Measurements from ENCODE around the gene TUBA1C. TPM values are rescaled to one million over a fixed set of nuclear protein-coding genes. Genes with fewer than 3 reads are reported as not detected.
A peak's percentile ranks its signal among the peaks of the same experiment; 100 is the strongest.

The TUBA1C gene
- total RNA-seq, 1 donor from 2014 or later, result 123 TPM

DNA sequence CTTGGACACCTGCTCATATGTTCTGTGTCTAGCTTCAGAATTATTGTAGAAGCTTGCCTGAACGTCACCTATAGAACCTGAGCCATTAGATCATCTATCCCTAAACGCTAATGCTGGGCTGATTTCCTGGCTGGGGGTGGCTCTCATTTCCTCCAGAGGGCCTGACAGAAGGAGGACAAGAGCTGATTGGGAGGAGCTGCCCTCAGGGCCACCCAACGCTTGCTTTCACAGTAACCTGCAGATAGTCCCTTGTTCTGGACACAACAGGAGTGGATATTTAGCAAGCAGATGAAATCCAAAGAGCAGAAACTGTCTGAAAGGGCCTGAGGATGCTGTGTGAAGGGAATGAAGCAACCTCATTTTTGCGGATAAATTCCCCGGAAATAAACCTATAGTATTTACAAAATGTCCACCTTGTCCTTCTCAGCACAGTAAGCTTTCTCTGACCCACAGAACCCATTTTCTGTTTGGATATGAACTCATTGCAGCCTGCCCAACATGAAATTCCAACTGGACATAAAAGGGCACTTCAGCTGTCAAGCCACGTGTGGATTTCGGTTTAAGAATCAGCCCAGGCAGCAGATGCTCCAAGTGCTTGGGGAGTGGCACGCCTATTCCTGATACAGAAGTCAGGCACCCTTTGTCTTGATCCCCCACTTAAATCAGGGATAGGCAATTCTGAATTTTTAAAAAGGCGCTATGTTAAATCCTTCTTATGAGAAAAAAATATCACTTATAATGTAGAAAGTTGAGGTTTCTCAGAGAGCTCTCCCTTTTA lies 32.8 kb upstream of the TUBA1C start:
- Mint-ChIP-seq H3K27me3 (ENCODE audit: low read depth) (no peaks in the 10 kb centered on the region), H3K4me3 (no peak overlapping the region), H3K4me1 (peaks cover 31% of the 10 kb centered on the region), H3K27ac (peak overlapping the region; percentile 93), H3K9me3 (no peaks in the 10 kb centered on the region), H3K36me3 (no peaks in the 10 kb centered on the region)
- DNase-seq (ENCODE audit: low spot score in 2 of 2, unreplicated experiment in 2 of 2), result no peak
- TF ChIP-seq, protein P1, sequence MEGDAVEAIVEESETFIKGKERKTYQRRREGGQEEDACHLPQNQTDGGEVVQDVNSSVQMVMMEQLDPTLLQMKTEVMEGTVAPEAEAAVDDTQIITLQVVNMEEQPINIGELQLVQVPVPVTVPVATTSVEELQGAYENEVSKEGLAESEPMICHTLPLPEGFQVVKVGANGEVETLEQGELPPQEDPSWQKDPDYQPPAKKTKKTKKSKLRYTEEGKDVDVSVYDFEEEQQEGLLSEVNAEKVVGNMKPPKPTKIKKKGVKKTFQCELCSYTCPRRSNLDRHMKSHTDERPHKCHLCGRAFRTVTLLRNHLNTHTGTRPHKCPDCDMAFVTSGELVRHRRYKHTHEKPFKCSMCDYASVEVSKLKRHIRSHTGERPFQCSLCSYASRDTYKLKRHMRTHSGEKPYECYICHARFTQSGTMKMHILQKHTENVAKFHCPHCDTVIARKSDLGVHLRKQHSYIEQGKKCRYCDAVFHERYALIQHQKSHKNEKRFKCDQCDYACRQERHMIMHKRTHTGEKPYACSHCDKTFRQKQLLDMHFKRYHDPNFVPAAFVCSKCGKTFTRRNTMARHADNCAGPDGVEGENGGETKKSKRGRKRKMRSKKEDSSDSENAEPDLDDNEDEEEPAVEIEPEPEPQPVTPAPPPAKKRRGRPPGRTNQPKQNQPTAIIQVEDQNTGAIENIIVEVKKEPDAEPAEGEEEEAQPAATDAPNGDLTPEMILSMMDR (IDR thresholded peaks at IDR 0.05; ENCODE audit: unreplicated experiment), result no peak

DNA sequence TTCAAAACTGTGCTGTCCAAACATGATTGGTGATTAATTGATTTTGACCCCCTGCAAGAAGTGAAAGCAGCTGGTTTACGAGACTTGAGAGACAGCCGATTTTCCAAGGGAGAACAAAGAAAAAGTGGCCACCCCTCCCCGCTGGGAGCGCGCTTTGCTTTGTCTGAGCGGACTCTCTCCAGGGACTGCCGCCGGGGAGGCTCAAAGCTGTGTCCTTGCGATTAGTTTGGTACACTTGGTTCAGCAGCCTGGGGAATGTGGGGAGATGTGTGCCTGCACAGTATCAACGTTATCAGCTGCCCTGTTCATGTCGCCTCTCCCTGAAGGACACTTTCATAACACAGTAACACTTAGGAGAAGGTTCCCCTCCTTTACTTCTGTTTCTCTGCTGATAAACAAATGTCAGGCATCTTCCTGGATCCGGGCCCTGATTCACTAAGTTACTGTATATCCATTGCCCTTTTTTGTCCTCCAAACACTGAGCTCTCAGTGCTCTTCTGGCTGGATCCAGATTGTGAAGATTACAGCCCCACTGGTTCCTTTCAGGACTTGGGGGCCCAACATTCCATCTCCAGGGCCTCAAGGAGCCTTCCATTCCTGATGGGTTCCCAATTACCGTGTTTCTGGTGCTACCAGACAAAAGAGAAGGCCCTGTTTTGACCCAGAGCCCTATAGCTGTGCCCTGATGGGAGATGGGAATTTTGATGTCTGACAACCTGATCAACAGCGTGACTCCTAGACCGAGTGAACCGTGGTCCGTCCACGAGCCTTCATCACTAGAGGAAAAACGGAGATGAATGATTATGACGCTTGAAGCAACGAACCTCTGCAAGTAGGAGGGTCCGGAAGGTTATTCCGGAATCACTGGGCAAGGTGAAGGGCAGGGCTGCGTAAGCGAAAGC lies 31.7 kb upstream of the TUBA1C start:
- Mint-ChIP-seq H3K9me3 (no peaks in the 10 kb centered on the region), H3K27ac (peak overlapping the region; percentile 93), H3K36me3 (no peaks in the 10 kb centered on the region), H3K4me3 (peak overlapping the region; percentile 52), H3K27me3 (ENCODE audit: low read depth) (no peaks in the 10 kb centered on the region), H3K4me1 (peaks cover 26% of the 10 kb centered on the region)
- TF ChIP-seq, protein P1 (IDR thresholded peaks at IDR 0.05; ENCODE audit: unreplicated experiment), result no peak
- peak; percentile 26 to 66 for DNase-seq (ENCODE audit: low spot score in 2 of 2, unreplicated experiment in 2 of 2)

DNA sequence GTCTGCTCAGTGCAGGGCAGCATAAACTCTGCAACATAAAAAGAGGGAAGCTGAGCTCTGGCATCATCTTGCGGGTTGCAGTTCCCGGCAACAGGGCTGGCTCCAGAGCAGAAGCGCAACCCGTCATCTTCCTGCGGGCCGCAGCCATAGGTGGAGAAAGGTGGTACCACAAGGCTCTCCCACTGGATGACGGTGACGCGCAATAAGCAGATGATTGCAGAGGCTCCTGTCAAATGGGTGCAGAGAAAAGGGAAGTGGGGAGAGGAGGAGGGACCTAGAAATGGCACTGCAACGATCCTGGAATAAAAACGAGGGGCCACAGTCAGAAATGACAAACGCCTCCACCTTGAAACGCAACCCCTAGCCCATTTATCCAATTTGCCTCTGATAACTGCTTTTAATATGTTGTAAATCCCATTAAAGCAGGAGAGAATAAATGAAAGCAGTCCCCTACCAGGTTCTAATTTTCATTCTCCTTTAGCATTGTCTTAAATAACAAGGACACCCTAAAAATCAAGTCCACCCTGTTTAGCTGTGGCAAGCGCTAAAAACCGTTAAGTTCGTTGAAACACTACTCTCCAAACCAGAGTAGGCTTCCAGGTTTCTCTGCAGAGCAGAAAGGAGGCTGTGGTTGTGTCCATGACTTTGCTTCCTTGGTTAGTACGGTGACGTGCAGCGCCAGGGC lies 30.9 kb upstream of the TUBA1C start:
- TF ChIP-seq, protein P1 (IDR thresholded peaks at IDR 0.05; ENCODE audit: unreplicated experiment), result no peak
- peaks cover 24% of the 10 kb centered on the region for H3K4me1 Mint-ChIP-seq
- peak overlapping the region; percentile 93 for H3K27ac Mint-ChIP-seq
- H3K27me3 Mint-ChIP-seq (ENCODE audit: low read depth), result no peaks in the 10 kb centered on the region
- H3K36me3 Mint-ChIP-seq, result no peaks in the 10 kb centered on the region
- peak overlapping the region; percentile 52 for H3K4me3 Mint-ChIP-seq
- H3K9me3 Mint-ChIP-seq, result no peaks in the 10 kb centered on the region
- no peak for DNase-seq (ENCODE audit: low spot score in 2 of 2, unreplicated experiment in 2 of 2)

DNA sequence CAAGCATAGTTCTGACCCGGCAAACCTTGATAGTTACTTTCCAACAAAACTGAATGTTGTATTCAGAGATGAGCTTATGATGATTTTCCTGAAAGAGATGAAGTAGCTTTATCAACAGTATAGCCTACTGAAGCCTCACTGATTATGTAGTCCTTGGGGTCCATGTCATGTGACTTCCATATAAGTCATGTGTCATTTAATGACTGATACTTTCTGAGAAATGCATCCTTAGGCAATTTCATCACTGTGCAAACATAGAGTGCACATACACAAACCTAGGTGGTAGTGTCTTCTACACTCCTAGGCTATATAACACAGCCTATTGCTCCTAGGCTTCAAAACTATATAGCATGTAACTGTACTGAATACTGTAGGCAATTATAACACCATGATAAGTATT lies 28.5 kb upstream of the TUBA1C start:
- TF ChIP-seq, protein P1 (IDR thresholded peaks at IDR 0.05; ENCODE audit: unreplicated experiment), result no peak
- Mint-ChIP-seq H3K4me1 (peaks cover 22% of the 10 kb centered on the region), H3K36me3 (no peaks in the 10 kb centered on the region), H3K27me3 (ENCODE audit: low read depth) (no peaks in the 10 kb centered on the region), H3K9me3 (no peaks in the 10 kb centered on the region), H3K4me3 (no peak overlapping the region), H3K27ac (no peak overlapping the region)
- DNase-seq (ENCODE audit: low spot score in 2 of 2, unreplicated experiment in 2 of 2), result no peak

DNA sequence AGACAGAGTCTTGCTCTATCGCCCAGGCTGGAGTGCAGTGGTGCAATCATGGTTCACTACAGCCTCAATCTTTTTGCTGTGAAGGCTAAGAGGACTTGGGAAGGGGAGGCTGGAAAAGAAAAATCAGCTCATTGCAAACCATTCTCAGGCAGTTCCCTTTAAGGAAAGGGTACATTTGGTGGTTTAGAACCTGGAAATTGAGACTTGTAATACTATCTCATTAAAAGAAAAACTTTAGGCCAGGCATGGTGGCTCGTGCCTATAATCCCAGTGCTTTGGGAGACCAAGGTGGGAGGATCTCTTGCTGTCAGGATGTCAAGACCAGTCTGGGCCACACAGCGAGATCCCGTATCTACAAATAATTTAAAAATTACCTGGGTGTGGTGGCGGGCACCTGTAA lies 21.3 kb upstream of the TUBA1C start:
- Mint-ChIP-seq H3K4me3 (no peak overlapping the region), H3K9me3 (no peaks in the 10 kb centered on the region), H3K27ac (no peak overlapping the region), H3K4me1 (peaks cover 7% of the 10 kb centered on the region), H3K36me3 (no peaks in the 10 kb centered on the region), H3K27me3 (ENCODE audit: low read depth) (no peaks in the 10 kb centered on the region)
- TF ChIP-seq, protein P1 (IDR thresholded peaks at IDR 0.05; ENCODE audit: unreplicated experiment), result no peak
- no peak for DNase-seq (ENCODE audit: low spot score in 2 of 2, unreplicated experiment in 2 of 2)
